ENCODE measurements around the gene CRHR2. TPM values are rescaled to one million over a fixed set of nuclear protein-coding genes. Genes with fewer than 3 reads are reported as not detected.

CRHR2 gene
- total RNA-seq, 2 experiments from 2014 or later = not detected

DNA sequence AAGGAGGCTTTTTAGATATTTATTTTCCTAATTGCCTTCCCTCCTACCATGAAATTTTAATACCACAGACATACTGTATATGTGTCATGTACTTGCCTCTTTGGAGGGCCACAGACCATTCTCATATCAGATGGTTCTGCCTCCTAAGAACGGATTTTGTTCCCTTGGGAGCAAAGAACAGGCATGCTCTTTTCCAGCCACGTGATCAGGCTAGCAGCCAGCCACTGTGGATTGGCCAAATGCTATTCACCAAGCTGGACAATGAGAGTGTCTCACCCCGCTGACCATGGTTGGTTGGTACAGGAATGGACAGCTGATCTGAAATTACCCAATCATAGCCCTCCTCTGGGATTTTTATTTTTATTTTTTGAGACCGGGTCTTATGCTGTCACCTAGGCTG lies 21.5 kb upstream of the CRHR2 start:
- Mint-ChIP-seq H3K36me3 (no peaks in the 10 kb centered on the region), H3K9me3 (ENCODE audit: low read depth) (no peaks in the 10 kb centered on the region), H3K4me3 (no peak overlapping the region), H3K27ac (no peak overlapping the region), H3K27me3 (no peaks in the 10 kb centered on the region), H3K4me1 (no peaks in the 10 kb centered on the region)
- CTCF ChIA-PET = interaction anchor here (1.7 to 14.9 kb wide), 4 partner anchors 20 to 41 kb away, joined by 4 to 166 read pairs (median 4); no protein-coding TSS in a partner anchor
- no peak for ATAC-seq
- DNase-seq = no peak

DNA sequence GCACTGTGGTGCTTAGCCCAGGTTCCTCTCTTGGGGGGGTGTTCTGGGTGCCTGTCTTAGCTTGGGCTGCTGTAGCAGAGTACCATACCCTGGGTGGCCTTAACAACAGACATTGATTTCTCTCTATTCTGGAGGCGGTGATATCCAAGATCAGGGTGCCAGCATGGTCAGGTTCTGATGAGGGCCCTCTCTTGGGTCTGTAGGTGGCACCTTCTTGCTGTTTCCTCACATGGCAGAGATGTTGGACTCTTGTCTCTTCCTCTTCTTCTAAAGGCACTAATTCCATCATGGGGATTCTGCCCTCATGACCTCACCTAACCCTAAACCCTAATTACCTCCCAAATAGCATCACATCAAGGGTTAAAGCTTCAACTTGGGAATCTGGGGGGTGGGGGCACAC lies 19.9 kb upstream of the CRHR2 start:
- Mint-ChIP-seq H3K27me3 (no peaks in the 10 kb centered on the region), H3K36me3 (no peaks in the 10 kb centered on the region), H3K9me3 (ENCODE audit: low read depth) (no peaks in the 10 kb centered on the region), H3K4me3 (no peak overlapping the region), H3K4me1 (peaks cover 2% of the 10 kb centered on the region), H3K27ac (no peak overlapping the region)
- CTCF ChIA-PET = interaction anchor here (0.9 to 14.9 kb wide), 9 partner anchors 8 to 45 kb away, joined by 3 to 166 read pairs (median 4); no protein-coding TSS in a partner anchor
- DNase-seq (no peak), ATAC-seq (peak; percentile 72)

DNA sequence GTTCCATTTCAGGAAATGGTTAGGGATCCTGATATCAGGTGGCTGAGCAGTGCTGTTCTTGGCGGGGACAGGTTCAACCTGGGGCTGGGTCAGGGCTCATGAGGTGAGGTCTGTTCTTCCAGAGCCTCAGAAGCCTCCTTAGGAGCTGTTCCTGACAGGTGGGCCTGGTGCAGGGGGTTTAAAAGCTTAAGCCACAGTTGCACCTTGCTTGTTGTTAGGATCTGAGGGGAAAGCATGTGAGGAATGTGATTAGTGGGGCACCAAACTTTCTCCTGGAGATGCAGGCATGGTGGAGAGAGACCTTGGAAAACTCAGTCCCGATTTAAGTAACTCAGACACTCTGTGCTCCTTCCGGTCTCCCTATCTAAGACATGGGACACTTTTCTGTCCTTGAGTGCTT lies 18.7 kb upstream of the CRHR2 start:
- no peak for ATAC-seq
- CTCF ChIA-PET = interaction anchor here (0.8 to 14.9 kb wide), 3 partner anchors 19 to 39 kb away, joined by 3 to 166 read pairs (median 5); partner anchors contain the start of gene CRHR2
- DNase-seq = no peak
- peaks cover 2% of the 10 kb centered on the region for H3K4me1 Mint-ChIP-seq
- no peaks in the 10 kb centered on the region for H3K27me3 Mint-ChIP-seq
- no peak overlapping the region for H3K4me3 Mint-ChIP-seq
- no peaks in the 10 kb centered on the region for H3K9me3 Mint-ChIP-seq (ENCODE audit: low read depth)
- H3K27ac Mint-ChIP-seq = no peak overlapping the region
- no peaks in the 10 kb centered on the region for H3K36me3 Mint-ChIP-seq

DNA sequence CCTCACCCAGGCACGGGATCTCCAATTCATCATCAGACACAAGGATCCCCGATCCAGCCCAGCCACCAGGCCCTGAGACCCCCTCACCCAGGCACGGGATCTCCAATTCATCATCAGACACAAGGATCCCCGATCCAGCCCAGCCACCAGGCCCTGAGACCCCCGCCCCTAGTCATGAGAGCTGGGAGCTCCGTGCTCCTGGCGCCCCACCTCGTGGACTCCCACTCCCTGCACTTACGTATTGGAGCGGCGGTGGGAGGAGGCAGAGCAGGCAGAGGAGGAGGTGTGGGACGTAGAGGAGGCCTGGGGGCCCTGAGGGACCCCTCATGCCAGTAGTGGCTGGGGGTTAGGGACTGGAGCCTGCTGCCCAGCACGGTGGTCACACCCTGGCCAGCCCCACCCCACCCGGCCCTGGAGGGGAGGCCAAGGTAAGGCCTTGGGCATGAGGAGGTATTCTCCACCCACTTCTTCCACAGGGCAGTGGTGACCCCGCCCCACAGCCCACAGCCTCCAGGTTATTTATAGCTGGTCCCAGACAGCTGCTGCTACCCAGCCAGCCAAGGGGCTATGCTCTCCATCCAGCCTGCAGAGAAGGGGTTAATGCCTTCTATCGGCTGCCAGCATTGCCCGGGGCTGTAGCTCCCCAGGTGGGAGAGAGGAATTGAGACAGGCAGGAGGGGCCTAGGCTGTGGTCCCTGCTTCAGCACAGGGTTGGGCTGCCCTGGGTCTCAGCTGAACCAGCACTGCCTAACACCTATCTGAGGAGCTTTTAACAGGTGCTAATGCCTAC lies 17.6 kb upstream of the CRHR2 start:
- Mint-ChIP-seq H3K27me3 (no peaks in the 10 kb centered on the region), H3K4me3 (no peak overlapping the region), H3K9me3 (ENCODE audit: low read depth) (no peaks in the 10 kb centered on the region), H3K4me1 (peaks cover 2% of the 10 kb centered on the region), H3K36me3 (no peaks in the 10 kb centered on the region), H3K27ac (no peak overlapping the region)
- ATAC-seq (no peak), DNase-seq (no peak)
- CTCF ChIA-PET = interaction anchor here (0.8 to 14.9 kb wide), 2 partner anchors 18 to 40 kb away, joined by 3 to 166 read pairs; partner anchors contain the start of gene CRHR2

DNA sequence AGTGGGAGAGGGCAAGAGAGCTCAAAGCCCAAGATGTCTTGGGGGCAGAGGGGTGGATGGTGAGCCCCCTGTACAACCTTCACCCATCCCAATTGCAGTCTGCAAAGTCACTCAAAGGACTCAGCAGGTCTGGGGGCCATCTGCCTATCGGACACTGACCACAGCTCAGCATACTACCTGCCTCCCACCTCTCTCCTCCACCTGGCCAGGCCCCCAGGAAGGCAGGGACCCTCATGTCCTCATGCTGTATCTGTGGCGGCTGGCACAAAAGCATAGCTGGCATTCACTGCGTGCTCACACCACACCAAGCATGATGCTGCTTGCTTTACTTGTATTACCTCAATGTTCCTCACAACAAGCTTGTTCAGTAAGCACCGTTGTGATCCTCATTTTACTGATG lies 16.2 kb upstream of the CRHR2 start:
- H3K27ac Mint-ChIP-seq = no peak overlapping the region

DNA sequence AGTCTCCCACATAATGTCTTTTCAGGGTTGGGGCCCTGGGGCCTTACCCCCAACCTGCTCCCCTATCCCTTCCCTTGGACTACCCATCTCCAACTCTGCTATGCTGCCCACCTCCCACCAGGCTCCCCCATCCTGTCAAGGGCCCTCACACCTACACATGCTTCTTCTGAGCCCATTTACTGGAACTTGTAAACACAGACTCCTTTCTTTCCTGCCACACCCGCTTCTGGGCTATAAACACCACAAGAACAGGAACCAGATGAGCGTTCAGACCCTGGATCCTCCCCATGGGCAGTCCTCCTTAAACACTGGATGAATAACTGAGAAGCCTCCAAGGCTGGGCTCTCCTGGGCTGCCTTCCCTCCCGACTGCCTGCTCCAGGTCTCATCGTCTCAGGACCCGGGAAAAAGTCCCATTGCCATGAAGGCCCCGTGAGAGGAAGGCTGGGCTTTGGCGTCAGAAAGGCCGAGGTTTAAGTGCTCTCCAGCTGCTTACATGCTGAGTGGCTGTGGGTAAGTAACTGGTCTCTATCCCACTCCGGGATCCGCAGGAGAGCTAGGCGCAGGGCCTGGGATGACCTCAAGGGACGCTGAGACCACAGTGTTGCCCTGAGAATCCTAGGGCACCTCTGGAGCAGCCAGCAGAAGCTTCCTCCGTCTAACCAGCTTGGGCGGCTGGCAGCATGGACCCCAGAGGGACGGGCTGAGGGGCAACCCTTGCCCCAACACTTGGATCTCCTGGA lies 15.6 kb upstream of the CRHR2 start:
- H3K4me3 Mint-ChIP-seq = no peak overlapping the region

More for the DNA sequence above, 16.2 kb upstream of the CRHR2 start:
- H3K9me3 Mint-ChIP-seq (ENCODE audit: low read depth) = no peaks in the 10 kb centered on the region
- H3K4me1 Mint-ChIP-seq = peaks cover 2% of the 10 kb centered on the region
- H3K36me3 Mint-ChIP-seq = no peaks in the 10 kb centered on the region
- no peak for DNase-seq
- CTCF ChIA-PET = interaction anchor here (1.0 to 14.9 kb wide), 3 partner anchors 16 to 41 kb away, joined by 3 to 166 read pairs (median 6); partner anchors contain the start of gene CRHR2
- no peak for ATAC-seq
- H3K27me3 Mint-ChIP-seq = no peaks in the 10 kb centered on the region
- no peak overlapping the region for H3K4me3 Mint-ChIP-seq

DNA sequence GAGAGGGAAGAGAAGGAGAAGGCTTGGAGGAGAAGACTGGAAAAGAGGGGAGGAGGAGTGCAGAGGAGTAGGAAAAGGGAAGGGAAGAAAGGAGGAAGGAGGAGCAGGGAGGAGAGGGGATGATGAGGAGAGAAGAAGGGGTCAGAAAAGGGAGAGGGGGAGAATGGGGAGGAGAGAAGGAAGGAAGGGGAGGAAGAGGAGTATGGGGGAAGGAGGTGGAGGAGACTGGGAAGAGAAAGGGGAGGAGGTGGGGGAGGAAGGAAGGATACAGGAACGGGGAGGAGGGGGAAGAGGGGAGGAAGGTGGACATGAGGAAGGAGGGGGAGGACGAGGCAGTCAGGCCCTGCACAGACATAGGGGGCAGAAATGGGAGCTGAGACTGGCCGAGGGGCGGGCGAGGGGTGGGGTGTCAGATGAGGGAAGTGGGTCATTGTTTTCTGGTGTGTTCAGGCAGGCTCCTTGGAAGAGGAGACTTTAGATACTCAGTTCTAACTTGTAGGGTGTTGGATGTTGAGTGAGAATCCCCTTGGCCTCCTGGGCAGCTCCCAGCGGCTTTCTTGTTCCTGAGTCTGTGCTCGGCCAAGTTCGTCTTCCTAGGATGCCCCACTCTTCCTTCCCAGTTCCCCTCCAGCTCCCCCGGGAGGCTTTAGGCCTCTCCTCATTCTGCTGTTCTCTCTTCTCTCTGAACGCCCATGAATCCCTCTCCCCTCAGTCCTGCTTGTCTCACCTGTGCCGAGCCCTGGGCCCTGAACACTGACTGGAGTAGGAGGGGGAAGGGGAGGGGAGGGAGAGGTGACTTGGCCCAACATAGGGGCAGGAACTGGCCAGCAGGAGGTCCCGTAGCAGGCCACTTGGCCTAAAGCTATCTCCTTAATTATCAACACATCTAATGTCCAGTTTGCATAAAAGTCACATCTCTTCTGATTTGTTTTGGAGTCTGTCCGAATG lies 12.8 kb upstream of the CRHR2 start:
- no peaks in the 10 kb centered on the region for H3K36me3 Mint-ChIP-seq
- no peak overlapping the region for H3K27ac Mint-ChIP-seq
- H3K4me3 Mint-ChIP-seq = no peak overlapping the region
- CTCF ChIA-PET = no interaction called here
- H3K9me3 Mint-ChIP-seq (ENCODE audit: low read depth) = no peaks in the 10 kb centered on the region
- peaks cover 2% of the 10 kb centered on the region for H3K4me1 Mint-ChIP-seq
- DNase-seq (no peak), ATAC-seq (no peak)
- no peaks in the 10 kb centered on the region for H3K27me3 Mint-ChIP-seq

More for the DNA sequence above, 15.6 kb upstream of the CRHR2 start:
- ATAC-seq = no peak
- Mint-ChIP-seq H3K27ac (no peak overlapping the region), H3K27me3 (no peaks in the 10 kb centered on the region), H3K36me3 (no peaks in the 10 kb centered on the region), H3K9me3 (ENCODE audit: low read depth) (no peaks in the 10 kb centered on the region), H3K4me1 (peaks cover 2% of the 10 kb centered on the region)
- no peak for DNase-seq
- CTCF ChIA-PET = interaction anchor here (1.0 to 14.9 kb wide), 3 partner anchors 15 to 42 kb away, joined by 3 to 166 read pairs (median 6); partner anchors contain the start of gene CRHR2

DNA sequence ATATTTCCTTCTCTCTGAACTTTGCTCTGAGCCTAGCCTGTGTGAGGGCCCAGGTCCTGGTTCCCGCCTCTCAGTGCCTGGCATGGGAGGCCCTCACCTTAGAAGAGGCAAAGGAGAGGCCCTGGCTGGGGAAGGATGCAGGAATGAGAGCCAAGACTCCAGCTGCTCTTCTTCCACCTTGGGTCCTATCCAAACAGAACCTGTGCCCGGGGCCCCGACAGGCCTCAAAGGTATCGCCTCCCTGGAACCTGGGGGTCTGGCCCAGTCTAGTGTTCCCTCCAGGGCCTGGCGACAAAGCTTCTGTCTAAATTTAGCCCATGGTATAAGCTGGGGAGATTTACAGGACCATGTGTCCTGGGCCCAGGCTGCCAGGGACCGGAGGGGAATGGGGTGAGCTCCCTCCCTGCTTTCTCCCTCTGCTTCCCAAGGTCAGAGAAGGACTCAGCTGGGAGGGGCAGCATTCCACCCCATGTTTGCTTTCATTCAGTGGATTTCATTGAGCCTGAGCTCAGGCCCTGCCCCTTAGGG lies 12.0 kb upstream of the CRHR2 start:
- no peak for DNase-seq
- no peak for ATAC-seq
- CTCF ChIA-PET = interaction anchor here (1.2 kb wide), 1 partner anchor 8 kb away, joined by 3 read pairs; no protein-coding TSS in a partner anchor
- H3K9me3 Mint-ChIP-seq (ENCODE audit: low read depth) = no peaks in the 10 kb centered on the region
- no peaks in the 10 kb centered on the region for H3K27me3 Mint-ChIP-seq
- H3K27ac Mint-ChIP-seq = no peak overlapping the region
- H3K36me3 Mint-ChIP-seq = no peaks in the 10 kb centered on the region
- peaks cover 2% of the 10 kb centered on the region for H3K4me1 Mint-ChIP-seq
- H3K4me3 Mint-ChIP-seq = no peak overlapping the region

DNA sequence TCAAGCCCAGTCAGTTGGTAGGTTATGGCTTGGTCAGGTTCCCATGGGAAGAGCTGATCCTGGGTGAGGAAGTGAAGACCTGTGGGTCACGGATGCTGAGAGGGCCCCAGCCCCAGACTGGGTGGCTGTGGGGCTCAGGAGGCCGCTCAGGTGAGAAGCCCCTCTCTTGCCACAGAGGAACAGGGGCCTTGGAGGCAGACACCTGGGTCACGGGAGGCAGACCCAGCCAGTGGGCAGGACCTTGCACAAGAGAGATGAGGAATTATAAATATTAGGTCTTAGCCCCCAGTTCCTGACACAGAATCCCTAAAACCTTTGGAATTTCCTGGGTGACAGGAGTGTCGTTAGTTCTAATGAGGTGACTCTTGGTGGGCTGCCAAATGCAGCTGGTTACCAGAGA lies 10.6 kb upstream of the CRHR2 start:
- H3K9me3 Mint-ChIP-seq (ENCODE audit: low read depth) = no peaks in the 10 kb centered on the region
- CTCF ChIA-PET = interaction anchor here (2.0 kb wide), 1 partner anchor 10 kb away, joined by 7 read pairs; the partner anchor contains the start of gene CRHR2
- DNase-seq (no peak), ATAC-seq (no peak)
- H3K36me3 Mint-ChIP-seq = no peaks in the 10 kb centered on the region
- peaks cover 2% of the 10 kb centered on the region for H3K4me1 Mint-ChIP-seq
- no peak overlapping the region for H3K27ac Mint-ChIP-seq
- no peak overlapping the region for H3K4me3 Mint-ChIP-seq
- H3K27me3 Mint-ChIP-seq = no peaks in the 10 kb centered on the region

DNA sequence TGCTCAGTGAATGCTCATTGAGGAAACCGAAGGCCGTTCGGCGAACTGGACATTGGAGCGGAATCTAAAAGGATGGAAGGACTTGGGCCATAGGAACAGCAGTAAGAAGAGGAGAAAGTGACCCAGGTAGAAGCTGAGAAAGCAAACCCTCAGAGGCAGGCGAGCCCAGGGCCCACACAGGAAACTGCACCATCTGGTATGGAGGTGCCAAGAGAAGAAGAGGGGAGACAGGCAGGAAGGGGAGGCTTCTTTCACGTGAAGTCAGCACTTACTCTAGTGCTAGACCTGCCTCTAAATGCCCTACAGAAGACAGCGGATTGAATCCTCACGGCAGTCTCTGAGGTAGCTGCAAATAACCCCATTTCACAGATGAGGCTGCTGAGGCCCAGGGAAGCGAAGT lies 10.2 kb upstream of the CRHR2 start:
- H3K36me3 Mint-ChIP-seq = no peaks in the 10 kb centered on the region
- no peak overlapping the region for H3K4me3 Mint-ChIP-seq
- CTCF ChIA-PET = interaction anchor here (2.0 kb wide), 1 partner anchor 10 kb away, joined by 7 read pairs; the partner anchor contains the start of gene CRHR2
- no peak overlapping the region for H3K27ac Mint-ChIP-seq
- no peaks in the 10 kb centered on the region for H3K27me3 Mint-ChIP-seq
- no peak for ATAC-seq
- DNase-seq = no peak
- H3K4me1 Mint-ChIP-seq = no peaks in the 10 kb centered on the region
- no peaks in the 10 kb centered on the region for H3K9me3 Mint-ChIP-seq (ENCODE audit: low read depth)

DNA sequence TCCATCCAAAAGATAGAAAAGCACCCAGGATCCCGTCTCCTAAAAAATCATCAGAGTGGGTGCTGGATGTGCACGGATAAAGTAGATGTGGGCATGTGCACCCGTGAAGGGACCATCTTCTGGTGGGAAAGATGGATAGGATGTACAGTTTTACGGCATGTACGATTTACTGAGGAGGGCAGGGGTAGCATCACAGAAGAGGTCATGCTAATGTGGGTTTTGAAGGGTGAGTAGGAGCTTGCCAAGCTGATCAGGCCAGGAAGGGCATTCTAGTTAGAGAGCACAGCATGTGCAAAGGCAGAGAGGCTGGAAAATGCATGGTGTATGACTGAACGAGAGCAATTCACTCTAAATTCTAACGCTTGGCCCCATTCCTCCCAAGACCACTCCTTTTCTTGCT lies 7.8 kb upstream of the CRHR2 start:
- no peaks in the 10 kb centered on the region for H3K4me1 Mint-ChIP-seq
- no peaks in the 10 kb centered on the region for H3K9me3 Mint-ChIP-seq (ENCODE audit: low read depth)
- H3K27me3 Mint-ChIP-seq = no peaks in the 10 kb centered on the region
- H3K4me3 Mint-ChIP-seq = no peak overlapping the region
- ATAC-seq (no peak), DNase-seq (no peak)
- no peaks in the 10 kb centered on the region for H3K36me3 Mint-ChIP-seq
- CTCF ChIA-PET = no interaction called here
- no peak overlapping the region for H3K27ac Mint-ChIP-seq

DNA sequence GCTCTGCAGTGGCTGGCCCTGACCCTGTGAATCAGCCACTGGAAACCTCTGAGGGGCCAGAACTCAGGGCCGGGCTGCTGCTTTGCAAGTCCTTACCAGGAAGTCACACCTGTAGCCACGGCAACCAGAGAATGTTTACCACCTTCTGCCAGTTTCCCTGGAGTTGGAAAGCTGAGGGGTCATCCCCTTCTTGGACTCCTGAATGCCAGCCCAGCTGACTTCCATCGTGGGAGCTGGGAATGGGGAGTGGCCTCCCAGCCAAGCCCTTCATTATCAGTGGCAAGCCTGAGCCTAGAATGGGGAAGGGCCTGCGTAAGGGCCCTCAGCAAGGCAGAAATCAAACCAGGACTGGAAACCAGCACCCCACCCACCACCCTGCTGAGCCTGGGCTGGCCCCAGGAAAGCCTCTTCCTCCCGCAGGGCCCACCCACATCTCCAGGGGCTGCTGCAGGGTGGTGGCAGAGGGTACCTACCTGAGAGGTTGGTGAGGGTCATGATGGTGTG lies 6.5 kb upstream of the CRHR2 start:
- ATAC-seq = no peak
- no peak overlapping the region for H3K4me3 Mint-ChIP-seq
- H3K9me3 Mint-ChIP-seq (ENCODE audit: low read depth) = no peaks in the 10 kb centered on the region
- no peaks in the 10 kb centered on the region for H3K36me3 Mint-ChIP-seq
- no peak for DNase-seq
- peaks cover 11% of the 10 kb centered on the region for H3K27me3 Mint-ChIP-seq
- CTCF ChIA-PET = interaction anchor here (1.6 kb wide), 1 partner anchor 52 kb away, joined by 5 read pairs; no protein-coding TSS in a partner anchor
- H3K4me1 Mint-ChIP-seq = no peaks in the 10 kb centered on the region
- H3K27ac Mint-ChIP-seq = no peak overlapping the region

Measured in activated CD8-positive, alpha-beta memory T cell treated with anti-CD3 and anti-CD28 coated beads, Interleukin-2, amount 10 ng/mL, durations not matched to agents 7 days and 5 days (primary cell).